Measurements from ENCODE around the gene GRHL1.
A peak's percentile ranks its signal among the peaks of the same experiment; 100 is the strongest.
"Not testable (repeated sequence)": the region's sequence is repeated elsewhere in the genome, so short reads cannot be mapped to it uniquely, and the experiment has no call there.

The GRHL1 gene, protein sequence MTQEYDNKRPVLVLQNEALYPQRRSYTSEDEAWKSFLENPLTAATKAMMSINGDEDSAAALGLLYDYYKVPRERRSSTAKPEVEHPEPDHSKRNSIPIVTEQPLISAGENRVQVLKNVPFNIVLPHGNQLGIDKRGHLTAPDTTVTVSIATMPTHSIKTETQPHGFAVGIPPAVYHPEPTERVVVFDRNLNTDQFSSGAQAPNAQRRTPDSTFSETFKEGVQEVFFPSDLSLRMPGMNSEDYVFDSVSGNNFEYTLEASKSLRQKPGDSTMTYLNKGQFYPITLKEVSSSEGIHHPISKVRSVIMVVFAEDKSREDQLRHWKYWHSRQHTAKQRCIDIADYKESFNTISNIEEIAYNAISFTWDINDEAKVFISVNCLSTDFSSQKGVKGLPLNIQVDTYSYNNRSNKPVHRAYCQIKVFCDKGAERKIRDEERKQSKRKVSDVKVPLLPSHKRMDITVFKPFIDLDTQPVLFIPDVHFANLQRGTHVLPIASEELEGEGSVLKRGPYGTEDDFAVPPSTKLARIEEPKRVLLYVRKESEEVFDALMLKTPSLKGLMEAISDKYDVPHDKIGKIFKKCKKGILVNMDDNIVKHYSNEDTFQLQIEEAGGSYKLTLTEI

DNA sequence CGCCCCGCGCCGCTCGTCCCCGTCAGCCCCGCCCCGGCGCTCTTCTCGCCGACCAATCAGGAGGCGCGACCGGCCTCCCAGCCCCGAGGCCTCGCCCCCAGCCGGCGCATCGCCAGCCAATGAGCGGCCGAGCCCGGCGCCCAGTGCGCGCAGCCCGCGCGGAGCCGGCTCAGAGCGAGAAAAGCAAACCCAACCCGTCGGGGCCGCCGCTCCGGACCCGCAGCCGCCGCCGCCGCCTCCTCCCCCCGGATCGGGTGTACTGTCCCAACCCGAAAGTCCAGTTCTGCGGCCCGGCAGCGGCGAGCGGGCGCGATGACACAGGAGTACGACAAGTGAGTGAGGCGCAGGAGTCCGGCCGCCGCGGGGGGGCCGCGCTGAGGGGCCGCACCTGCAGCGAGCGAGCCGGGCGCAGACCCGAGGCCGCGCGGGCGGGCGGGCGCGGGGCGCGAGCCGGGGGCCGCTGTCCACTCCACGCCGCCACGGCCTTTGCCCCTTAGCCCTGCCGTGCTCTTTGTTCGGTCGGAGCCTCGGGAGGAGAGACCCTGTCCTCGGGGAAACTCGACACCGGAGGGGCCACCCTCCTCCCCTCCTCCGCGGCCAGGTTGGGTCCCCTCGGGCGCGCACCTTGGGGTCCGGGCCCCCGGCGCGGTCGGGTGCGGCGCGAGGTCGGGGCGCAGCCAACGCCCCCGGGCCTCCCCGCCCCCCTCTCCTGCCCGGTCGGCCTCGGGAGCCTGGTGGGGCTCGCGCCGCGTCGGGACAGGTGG, at the start of gene GRHL1:
GRHL1 (plus strand) TSS at position 172 of the 764 bp plus-strand sequence; CDS start at position 313, 141 bp downstream.
- peak; percentile 91 for DNase-seq

DNA sequence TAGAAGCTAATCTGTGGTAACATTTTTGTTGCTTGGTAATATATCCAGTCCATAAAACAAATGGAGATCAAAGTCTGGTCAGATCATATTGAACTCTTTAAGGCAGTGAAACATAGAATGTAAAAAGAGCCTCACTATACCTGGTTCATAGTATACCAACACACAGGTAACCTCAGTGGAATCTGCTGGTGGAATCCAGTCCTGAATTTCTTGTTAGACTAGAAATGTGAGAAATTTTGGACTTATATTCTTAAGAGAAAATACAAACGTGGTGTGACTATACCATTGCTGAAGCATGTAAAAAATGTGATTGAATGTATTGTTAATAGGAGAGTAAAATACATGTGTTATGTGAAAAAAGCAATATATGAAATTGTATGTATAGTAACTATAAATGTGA, 46.1 kb upstream of the GRHL1 start:
- no peak for DNase-seq

DNA sequence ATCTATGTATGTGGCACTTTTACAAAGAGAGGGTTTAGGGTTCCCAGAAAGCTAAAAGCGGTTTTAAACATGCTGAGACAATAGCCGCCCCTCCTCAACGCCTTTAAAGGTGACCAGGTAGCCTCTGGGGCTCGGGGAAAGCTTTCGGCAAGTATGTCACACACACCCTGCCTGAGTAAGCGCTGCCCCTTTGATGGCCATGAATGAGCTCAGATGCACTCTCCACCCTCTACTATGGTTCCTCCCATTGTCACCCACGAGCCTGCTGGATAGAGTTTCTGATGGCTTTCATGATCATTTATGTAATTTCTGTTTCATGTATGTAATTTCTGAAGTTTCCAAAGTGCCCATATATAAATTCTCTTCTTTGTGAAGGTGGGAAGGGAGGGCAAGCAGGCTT, 44.1 kb upstream of the GRHL1 start:
- DNase-seq, result no peak

DNA sequence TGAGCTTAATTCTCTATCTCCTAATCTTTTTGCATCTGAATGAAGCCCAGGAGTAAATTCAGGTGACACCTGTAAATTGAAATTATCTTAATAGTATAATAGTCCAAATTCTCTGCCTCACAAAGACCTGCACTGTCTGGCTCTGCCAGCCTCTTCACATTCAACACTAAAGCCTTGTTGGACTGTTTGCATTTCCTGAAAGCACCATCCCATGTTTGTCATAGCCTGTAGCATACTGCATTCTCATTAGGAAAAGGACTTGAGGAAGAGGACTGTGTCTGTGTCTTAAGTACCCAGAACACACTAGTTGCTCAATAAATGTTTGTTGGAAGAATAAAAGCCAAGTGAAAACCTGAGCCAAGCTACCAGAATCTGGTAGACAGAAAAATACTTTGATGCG, 42.9 kb upstream of the GRHL1 start:
- no peak for DNase-seq

DNA sequence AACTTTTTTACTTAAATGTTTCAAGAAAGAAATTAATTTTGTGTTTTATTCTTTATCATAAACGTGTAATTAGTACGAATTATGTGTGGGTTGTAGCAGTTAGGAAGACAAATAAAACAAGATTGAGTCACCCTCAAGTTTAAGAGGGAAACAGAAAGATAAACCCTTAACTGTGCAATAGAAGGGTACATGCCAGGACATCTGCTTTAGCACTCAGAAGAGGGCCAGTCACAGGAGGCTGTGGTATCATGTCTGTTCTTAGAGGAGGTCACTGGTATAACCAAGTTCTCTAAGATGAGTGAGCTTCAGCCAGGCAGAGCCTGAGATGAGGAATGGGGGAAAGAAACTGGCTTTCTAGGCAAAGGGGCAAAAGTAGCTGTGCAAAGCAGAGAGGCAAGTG, 42.4 kb upstream of the GRHL1 start:
- no peak for DNase-seq

DNA sequence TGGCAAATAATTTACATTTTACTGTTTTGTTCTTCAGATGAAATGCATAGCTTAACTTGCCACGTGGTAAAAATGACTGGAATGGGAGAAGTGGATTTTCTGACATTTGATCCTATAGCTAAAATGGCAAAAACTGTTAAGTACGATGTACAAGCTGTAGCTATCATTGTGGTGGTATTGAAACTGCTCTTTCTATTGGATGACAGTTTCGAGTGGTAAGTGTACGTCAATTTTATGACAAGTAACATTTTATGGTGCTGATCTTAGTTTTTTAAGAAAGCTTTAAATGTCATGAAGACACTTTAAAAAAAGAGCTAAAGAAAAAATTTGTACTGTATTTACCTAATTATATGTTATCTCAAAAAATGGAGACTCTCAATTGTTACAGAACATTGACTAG, 40.8 kb upstream of the GRHL1 start:
- no peak for DNase-seq

DNA sequence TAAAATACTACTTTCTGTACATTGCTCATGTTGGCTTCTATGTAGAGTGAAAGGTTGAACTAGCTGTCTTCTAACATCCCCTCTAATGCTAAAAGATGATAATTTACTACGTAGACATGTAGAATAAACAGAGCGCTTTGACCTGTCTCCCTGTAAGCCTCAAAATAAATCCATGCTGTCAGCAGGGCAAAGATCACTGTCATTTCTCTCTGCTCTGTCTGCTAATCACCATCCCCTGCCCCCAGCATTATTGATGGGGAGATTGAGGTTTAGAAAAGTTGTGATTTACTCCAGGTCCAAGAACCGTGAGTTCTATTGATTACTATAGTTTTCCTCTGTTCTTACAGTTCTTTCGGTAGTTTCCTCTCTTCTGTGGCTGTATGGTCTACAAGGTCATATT, 39.0 kb upstream of the GRHL1 start:
- DNase-seq, result no peak

DNA sequence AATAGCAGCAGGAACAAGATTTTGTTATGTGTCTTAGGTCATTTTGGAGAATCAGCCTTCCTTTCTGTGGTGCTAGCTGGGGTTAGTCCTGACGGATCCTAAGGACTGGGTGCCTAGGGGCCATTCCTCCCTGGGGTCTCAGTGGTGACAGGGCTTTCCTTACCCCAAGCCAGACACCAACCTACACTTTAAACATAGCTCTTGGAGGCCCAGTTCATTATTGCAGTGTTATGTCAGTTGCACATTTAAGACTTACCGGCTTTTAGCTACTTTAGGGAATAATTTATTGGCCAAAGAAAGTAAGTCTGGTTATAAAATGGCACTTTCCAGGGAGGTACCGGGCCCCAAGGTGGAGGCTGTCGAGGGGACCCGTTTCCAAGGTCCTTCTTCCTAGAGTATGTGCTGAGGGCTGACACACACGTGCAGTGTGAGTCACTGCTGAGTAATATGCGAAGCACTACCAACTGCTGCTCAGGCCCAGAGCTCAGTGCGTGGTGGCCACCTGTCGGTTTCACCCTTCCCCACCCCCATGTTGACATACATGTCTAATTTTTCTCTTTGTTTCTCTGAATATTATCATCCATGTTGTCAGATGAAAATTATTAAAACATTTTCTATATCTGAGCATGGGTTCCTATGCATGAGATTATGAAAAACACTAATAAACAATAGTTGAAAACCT, 37.0 kb upstream of the GRHL1 start:
- DNase-seq, result peak; percentile 88

DNA sequence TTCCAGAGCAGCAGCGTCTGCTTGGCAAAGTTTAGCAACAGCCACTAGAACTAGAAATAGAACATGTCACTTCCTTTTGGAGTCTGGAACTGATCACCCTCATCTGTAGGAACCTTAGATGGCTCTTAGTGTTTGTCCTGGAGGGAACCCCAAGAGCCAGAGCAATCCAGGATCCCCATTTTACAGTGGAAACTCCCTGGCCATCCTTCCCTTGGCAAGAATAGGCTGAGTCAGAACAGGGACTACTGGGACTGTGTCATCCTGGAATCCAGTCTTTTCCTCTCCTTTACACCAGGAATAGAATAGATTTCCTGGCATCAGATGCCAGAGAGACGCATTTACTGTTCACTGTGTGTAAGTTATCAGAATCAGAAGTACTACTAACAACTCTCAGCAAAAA, 33.2 kb upstream of the GRHL1 start:
- no peak for DNase-seq

DNA sequence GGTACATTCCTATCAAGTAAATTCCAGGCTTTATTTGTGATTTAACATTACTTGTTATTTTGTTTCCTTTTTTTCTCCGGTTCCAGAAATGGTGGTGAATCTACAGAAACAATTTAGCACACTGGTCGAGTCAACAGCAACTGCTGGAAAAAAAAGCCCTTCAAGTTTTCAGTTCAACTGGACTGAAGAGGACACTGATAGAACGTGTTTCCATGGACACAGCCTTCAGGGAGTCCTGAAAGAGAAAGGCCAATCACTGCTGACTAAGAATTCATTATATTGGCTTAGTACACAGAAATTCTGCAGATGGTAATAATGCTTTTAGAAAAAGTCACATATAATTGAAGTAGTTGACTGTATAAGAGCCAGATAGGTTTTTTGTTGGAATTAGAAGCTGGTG, 32.0 kb upstream of the GRHL1 start:
- DNase-seq, result no peak

DNA sequence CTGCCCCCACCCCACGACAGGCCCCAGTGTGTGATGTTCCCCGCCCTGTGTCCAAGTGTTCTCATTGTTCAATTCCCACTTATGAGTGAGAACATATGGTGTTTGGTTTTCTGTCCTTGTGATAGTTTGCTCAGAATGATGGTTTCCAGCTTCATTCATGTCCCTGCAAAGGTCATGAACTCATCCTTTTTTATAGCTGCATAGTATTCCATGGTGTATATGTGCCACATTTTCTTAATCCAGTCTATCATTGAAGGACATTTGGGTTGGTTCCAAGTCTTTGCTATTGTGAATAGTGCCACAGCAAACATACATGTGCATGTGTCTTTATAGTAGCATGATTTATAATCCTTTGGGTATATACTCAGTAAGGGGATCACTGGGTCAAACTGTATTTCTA, 24.5 kb upstream of the GRHL1 start:
- not testable (repeated sequence) for DNase-seq

DNA sequence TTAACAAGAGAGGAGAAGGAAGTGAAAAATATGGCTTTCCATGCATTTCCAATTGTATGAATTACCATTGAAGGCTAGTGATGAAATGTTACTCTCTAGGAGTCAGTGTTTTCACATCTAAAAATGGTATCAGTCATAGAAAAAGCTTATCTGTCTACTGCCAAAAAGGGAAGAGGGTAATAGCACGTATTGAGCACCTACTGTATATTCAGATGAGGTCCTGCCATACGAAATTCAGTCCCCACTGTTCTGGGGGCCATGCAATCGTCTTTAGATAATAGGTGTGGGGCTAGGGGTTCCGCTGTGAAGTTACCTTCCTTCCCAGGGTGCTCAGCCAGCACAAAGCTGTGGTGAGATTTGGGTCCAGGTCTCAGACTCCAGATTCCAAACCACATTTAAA, 14.2 kb upstream of the GRHL1 start:
- DNase-seq, result no peak

DNA sequence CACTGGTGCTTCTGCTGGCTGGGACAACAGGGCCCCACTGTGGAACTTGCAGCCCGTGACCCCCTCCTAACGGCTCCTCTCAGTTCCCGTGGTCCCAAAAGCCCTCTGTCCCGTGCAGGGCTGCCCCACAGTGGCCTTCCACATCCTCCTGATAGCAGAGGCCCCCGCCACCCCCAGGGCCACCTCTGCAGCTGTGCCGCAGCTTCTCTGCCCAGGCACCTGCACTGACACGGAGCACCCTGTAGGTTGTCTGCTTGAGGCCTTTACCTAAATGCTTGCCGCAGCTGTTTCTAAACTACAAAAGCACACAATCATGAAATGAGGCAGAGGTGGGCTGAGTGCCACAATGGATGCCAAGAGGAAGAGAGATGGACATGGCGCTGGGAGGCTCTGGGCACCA, 13.5 kb upstream of the GRHL1 start:
- no peak for DNase-seq

DNA sequence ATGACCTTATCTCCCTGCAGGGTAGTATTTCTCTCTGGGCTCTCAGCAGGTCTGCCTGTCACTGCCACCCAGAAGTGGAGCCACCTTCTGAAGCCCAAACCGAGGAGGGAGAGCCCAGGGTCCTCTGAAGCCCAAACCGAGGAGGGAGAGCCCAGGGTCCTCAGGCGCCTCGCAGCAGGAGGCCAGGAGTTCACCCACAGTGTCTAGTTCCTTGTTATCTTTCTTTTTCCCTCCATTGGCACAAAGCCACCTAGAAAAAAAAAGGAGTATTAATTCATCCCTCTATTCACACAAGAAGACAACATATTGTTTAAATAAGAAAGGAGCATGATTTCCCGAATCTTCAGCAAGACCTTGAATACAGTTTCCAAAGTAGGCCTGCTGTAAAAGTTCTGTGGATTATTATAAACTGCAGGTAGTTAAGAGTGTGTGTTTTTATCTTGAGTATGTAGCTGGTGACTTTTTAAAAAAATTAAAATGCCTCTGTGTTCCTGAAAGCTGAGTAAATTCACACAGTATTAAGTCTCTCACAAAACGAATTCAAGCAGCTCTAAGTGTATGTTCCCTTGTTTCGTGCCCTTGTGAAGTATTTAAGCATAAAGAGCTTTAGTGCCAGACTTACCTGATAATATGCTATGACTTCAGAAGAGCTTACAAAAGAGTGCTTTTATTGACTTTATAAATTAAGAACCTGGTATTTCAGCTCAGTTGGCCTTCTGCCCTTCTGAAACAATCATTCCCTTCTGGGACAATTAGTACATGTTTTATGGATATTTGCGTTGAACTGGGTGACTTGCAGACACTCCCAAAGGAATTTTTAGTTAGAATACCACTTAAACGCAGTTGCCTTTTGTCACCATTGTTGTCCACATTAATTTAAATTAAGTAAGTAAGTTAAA, 11.7 kb upstream of the GRHL1 start:
- no peak for DNase-seq

DNA sequence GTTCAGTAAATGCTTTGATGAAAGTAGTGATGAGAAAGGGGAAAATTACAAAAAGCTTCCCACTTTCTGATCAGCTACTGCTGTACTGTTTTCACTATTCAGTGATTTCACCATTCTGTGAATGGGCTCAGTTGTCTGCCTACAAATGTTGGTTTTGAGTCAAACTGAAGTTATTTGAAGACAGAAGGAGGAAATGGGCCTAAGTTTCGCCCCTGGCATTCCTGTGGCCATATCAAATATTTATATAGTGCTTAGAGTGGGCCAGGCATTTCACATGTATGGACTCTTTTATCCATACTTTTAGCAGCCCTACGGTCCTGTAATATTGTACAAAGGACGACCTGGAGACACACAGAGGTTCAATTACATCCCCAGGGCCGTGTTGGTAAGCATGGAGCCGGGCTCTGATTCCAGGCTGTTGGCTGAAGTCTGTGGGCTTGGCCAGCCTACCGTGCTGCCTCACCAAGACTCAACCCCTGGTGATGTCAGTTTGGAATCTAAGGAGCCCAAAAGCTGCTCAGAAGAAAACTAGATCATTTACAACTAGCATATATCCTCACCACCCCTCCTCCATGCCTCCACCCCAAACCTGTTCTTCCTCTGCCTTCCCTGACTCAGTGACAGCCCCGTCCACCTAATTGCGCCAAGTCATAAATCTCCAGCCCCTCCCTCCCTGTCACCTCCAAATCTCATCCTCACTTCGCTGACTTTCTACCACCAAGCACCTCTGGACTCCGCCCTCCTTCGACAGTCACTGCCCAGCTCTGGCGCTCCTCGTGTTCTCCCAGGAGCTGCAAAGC, 10.1 kb upstream of the GRHL1 start:
- no peak for DNase-seq

DNA sequence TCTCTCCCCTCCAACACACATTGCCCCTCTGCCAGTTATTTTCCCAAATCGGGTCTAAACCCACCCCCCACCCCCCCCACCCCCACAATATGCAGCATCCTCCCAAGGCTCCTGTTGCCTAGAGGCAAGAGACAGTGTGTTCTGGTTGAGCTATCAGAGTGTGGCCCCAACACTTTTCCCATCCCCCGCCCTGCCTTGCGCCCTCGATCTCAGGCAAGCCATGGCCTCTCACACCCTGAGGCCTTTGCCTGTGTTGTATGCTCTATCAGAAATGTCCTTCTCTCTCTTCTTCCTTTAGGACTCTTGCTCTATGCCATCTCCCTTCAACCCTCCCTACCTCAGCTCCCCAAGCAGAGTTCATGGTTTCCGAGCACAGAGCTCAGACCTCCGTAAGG, 9.5 kb upstream of the GRHL1 start:
- DNase-seq, result no peak

DNA sequence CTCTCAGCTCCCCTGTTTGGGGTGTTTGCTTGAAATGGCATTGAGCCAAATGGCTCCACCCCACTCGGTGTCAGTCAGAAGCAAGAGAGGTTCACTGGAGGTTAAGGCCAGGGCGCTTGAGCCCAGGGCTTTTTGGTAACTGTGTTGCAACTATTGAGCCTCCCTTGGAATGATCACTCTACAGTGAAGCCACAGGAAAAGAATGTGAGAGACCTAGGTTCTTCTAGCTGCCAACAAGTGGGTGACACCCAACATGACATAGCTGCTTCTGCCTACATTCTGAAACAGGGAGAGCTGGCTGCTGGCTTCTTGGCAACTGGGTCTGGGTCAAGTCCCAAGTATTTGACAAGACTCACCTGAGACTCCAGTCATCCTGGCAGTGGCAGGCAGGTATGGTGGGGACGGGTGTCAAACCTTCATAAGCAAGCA, 7.1 kb upstream of the GRHL1 start:
- no peak for DNase-seq

DNA sequence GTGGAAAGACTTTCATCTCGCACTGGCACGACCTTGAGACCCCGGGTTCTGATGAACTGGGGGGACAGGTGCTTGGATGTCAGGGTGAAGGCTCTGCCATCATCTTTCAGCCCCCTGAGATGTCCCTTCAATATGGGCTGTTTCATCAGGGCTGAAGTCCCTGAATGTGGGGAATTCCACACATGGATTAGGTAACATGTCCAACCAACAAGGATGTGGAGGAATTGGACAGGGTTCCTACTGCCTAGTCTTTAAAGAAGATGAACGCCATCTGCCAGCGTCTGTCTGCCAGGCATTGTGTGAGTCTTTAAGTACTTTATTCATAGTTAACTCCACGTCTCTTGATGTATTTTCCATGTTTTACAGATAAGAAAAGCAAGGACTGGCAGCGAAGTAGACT, 5.9 kb upstream of the GRHL1 start:
- no peak for DNase-seq

DNA sequence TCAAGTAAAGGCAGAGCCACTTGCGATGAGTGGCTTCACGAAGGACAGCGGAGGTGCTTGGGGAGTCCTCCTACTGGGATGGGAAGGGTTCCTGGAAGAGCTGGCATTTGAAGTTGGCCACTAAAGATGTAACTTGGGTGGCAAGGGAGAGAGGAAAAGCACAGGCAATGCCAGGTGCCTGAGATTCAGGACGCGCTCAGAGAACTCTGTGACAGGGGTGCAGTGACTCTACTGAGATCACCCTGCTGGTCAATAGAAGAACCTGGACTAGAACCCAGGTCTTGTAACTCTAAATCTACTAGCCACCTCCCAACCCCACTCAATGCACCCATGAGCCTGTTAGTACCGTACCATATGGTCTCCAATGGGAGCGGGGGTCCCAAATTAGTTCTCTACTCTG, 5.4 kb upstream of the GRHL1 start:
- no peak for DNase-seq

DNA sequence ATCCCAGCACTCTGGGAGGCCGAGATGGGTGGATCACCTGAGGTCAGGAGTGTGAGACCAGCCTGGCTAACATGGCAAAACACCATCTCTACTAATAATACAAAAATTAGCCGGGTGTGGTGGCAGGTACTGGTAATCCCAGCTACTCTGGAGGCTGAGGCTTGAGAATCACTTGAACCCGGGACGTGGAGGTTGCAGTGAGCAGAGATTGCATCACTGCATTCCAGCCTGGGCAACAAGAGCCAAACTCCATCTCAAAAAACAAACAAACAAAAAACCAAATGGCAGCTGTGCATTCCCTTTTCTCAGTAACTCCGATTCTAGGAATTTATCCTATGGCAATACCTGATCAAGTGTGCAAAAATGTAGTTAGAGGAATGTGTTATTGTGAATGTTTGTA, 4.7 kb upstream of the GRHL1 start:
- no peak for DNase-seq

DNA sequence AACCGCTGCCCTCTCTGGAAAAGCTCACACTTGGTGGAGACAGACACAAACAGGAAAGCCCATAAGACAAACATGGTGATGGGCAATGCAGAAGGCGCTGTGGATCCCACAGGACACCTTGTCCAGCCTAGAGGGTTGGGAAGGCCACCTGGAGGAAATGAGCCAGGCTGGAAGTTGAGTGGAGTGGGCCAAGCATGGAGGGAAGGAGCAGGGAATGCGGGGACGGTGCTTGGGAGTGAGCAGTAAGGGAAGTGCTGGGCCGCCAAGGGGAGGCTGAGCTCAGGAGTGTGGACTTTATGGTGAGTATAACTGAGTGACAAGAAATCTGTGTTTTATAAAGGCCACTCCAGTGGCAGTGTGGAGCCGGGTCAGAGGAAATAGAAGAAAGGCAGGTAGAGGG, 2.8 kb upstream of the GRHL1 start:
- no peak for DNase-seq
